ENCODE measurements around the gene PTPN20.
"Not testable (repeated sequence)": the region's sequence is repeated elsewhere in the genome, so short reads cannot be mapped to it uniquely, and the experiment has no call there.

- TF ChIP-seq CTCF (IDR thresholded peaks at IDR 0.05; ENCODE audit: insufficient read depth, low read length); POLR2AphosphoS5 (IDR thresholded peaks at IDR 0.05; ENCODE audit: low read depth); SPI1 (IDR thresholded peaks at IDR 0.05; ENCODE audit: borderline replicate concordance, low read depth); GABPA (IDR thresholded peaks at IDR 0.05; ENCODE audit: low read depth): not testable (repeated sequence)
Measured at GRCh38 chr10:46878761-46879160, 32.5 kb upstream of the PTPN20 start.

Data from HL-60 (cell line).